ENCODE measurements around the gene LRP6.

Gene LRP6

GRCh38 chr12:12086973-12087692 lies 179.7 kb downstream of the LRP6 start:
- no peak overlapping the region for H3K4me3 ChIP-seq (replicated peaks; ENCODE audit: low read depth, low read length)
- DNase-seq (ENCODE audit: low read depth), result no peak
- no peak for TF ChIP-seq CTCF (IDR thresholded peaks at IDR 0.05; ENCODE audit: low read length, missing control alignments)

GRCh38 chr12:12086362-12086761 lies 180.5 kb downstream of the LRP6 start:
- no peak for TF ChIP-seq CTCF (IDR thresholded peaks at IDR 0.05; ENCODE audit: low read length, missing control alignments)
- H3K4me3 ChIP-seq (replicated peaks; ENCODE audit: low read depth, low read length), result no peak overlapping the region
- DNase-seq (ENCODE audit: low read depth), result no peak

GRCh38 chr12:12083688-12084087 lies 183.2 kb downstream of the LRP6 start:
- TF ChIP-seq CTCF (IDR thresholded peaks at IDR 0.05; ENCODE audit: low read length, missing control alignments), result no peak
- no peak for DNase-seq (ENCODE audit: low read depth)
- no peak overlapping the region for H3K4me3 ChIP-seq (replicated peaks; ENCODE audit: low read depth, low read length)

GRCh38 chr12:12081836-12082497 lies 184.9 kb downstream of the LRP6 start:
- TF ChIP-seq CTCF (IDR thresholded peaks at IDR 0.05; ENCODE audit: low read length, missing control alignments), result peak; percentile 37
- peak; percentile 71 for DNase-seq (ENCODE audit: low read depth)
- no peak overlapping the region for H3K4me3 ChIP-seq (replicated peaks; ENCODE audit: low read depth, low read length)

GRCh38 chr12:12079291-12079690 lies 187.6 kb downstream of the LRP6 start:
- peak; percentile 38 for DNase-seq (ENCODE audit: low read depth)
- no peak overlapping the region for H3K4me3 ChIP-seq (replicated peaks; ENCODE audit: low read depth, low read length)
- no peak for TF ChIP-seq CTCF (IDR thresholded peaks at IDR 0.05; ENCODE audit: low read length, missing control alignments)

- no peak for TF ChIP-seq CTCF (IDR thresholded peaks at IDR 0.05; ENCODE audit: low read length, missing control alignments)
- no peak for DNase-seq (ENCODE audit: low read depth)
- H3K4me3 ChIP-seq (replicated peaks; ENCODE audit: low read depth, low read length), result no peak overlapping the region
Measured at GRCh38 chr12:12072064-12072760, 194.6 kb downstream of the LRP6 start.
